AG04450 (cell line): ENCODE data around the gene HELZ2. TPM values are rescaled to one million over a fixed set of nuclear protein-coding genes. Genes with fewer than 3 reads are reported as not detected.

ENCODE experiments used
- CTCF ChIA-PET: fragments of 300-600, 350-600 bp; formaldehyde crosslinking; extraction: SDS; loops from one replicate; lab custom pipeline; 2022; ENCODE audit warnings: antibody characterized with exemption, inconsistent platforms; lab: Charles Lee
- POLR2A ChIA-PET: fragments of 350-600 bp; formaldehyde crosslinking; extraction: SDS; loops from one replicate; lab custom pipeline; 2021; ENCODE audit warnings: antibody characterized with exemption, inconsistent platforms; lab: Yijun Ruan, JAX
- DNase-seq: peaks from one replicate; pipeline ENCODE4 v3.0.0-alpha.2; 2011; ENCODE audit warnings: low read depth, low spot score
- H3K27ac ChIP-seq: one replicate; pipeline ENCODE4 v1.5.1; 2012; ENCODE audit warnings: low read depth, low read length, control low read depth
- H3K27me3 ChIP-seq: one replicate; pipeline ENCODE4 v1.6.0; 2012; ENCODE audit warnings: low read length; ENCODE audit not compliant: control insufficient read depth, insufficient read depth
- H3K4me3 ChIP-seq: 2 replicates; pipeline ENCODE4 v1.5.1; 2011; ENCODE audit warnings: mild to moderate bottlenecking, low read depth, low read length, control low read depth
- H3K9me3 ChIP-seq: 2 replicates; pipeline ENCODE4 v1.5.1; 2012; ENCODE audit warnings: low read length; ENCODE audit not compliant: control insufficient read depth, insufficient read depth
- polyA plus RNA-seq: library from polyadenylated mRNA; depleted of rRNA; stranded (reverse); fragments of >200 nt; gene quantifications from 2 replicates; pipeline ENCODE4 v1.2.3, GENCODE V29; 2011
- TF ChIP-seq, protein P1 (sequence below): IDR thresholded peaks from 2 replicates; pipeline ENCODE4 v1.5.1; 2011; ENCODE audit warnings: low read depth, low read length, control low read depth, inconsistent platforms

Gene HELZ2
- polyA plus RNA-seq, 1 experiment: 4.6 TPM

DNA sequence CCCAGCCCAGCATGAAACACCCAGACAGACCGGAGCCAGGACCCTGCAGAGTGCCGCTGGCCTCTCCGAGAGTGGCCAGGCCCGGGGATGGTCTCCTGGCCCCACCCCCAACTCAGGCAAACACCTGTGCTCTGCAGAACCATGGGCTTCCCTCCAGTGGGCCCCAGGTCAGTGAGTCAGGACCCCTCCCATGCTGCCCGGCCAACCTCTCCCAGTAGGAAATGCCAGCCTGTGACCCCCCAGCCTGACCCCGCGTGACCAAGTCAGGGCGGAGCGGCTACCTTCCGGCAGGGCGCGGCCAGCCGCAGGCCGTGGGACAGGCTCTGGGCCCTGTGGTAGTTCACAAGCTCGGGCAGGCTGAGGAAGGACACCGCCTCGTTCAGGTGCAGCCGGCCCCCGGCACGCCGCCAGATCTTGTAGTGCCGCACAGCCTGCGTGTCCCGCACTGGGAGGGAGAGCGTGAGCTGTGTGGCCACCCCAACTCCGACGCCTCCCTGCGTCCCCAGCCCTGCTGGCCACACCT is 40.1 kb downstream of the HELZ2 start:
- POLR2A ChIA-PET: interaction anchor here (1.4 kb wide), 1 partner anchor 13 kb away, joined by 5 read pairs; no protein-coding TSS in a partner anchor
- Histone ChIP-seq H3K4me3 (no peak overlapping the region), H3K27me3 (peaks cover 6% of the 10 kb centered on the region), H3K27ac (no peak overlapping the region), H3K9me3 (no peaks in the 10 kb centered on the region; the same call in 1 of the 2 replicates)
- TF ChIP-seq, protein P1, sequence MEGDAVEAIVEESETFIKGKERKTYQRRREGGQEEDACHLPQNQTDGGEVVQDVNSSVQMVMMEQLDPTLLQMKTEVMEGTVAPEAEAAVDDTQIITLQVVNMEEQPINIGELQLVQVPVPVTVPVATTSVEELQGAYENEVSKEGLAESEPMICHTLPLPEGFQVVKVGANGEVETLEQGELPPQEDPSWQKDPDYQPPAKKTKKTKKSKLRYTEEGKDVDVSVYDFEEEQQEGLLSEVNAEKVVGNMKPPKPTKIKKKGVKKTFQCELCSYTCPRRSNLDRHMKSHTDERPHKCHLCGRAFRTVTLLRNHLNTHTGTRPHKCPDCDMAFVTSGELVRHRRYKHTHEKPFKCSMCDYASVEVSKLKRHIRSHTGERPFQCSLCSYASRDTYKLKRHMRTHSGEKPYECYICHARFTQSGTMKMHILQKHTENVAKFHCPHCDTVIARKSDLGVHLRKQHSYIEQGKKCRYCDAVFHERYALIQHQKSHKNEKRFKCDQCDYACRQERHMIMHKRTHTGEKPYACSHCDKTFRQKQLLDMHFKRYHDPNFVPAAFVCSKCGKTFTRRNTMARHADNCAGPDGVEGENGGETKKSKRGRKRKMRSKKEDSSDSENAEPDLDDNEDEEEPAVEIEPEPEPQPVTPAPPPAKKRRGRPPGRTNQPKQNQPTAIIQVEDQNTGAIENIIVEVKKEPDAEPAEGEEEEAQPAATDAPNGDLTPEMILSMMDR: no peak
- CTCF ChIA-PET: no interaction called here
- DNase-seq: no peak

DNA sequence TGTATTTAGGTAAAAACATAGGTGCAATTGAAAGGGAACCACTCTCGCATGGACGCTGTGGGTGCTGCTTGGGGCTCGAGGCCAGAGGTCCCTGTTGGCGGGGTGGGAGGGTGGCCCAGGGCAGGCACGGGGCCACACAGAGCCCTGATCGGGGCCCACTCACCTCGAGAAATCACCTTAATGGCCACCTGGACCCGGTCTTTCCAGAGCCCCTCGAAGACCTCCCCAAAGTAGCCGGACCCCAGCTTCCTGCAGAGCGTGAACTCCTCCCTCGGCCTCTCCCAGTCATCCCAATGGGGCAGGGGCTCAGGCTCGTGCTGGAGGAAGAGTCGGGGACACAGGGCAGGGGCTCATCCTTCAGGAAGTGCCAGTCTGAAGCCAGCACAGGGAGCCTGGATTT is 40.7 kb downstream of the HELZ2 start:
- DNase-seq: no peak
- ChIA-PET CTCF (no interaction called here), POLR2A (interaction anchor here (0.9 kb wide), 1 partner anchor 12 kb away, joined by 6 read pairs; no protein-coding TSS in a partner anchor)
- peaks cover 6% of the 10 kb centered on the region for H3K27me3 ChIP-seq
- H3K9me3 ChIP-seq: no peaks in the 10 kb centered on the region; the same call in 1 of the 2 replicates
- TF ChIP-seq, protein P1: no peak
- no peak overlapping the region for H3K4me3 ChIP-seq
- no peak overlapping the region for H3K27ac ChIP-seq

DNA sequence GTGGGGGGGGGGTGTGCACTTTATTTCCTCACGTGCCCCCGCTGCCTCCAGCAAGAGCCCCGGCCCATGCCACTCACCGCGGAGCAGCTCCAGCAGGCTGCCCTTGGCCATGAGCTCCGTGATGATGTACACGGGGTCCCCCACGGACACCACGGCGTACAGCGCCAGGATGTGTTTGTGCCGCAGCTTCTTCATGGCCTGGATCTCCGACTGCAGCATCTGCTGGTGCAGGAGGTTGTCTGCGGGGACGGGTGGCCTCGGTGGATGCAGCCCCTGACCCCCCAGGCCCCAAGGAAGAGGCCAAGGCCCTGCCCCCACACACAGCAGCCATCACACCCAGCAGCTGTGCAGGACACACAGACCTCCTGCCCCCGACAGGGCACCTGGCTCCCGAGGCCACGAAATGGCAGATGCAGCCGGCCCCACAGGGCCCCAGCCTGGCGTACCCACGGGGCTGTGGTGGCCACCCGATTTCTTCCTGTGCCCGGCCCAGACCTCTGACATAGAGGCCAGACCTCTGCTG is 41.5 kb downstream of the HELZ2 start:
- no peak overlapping the region for H3K4me3 ChIP-seq
- H3K27me3 ChIP-seq: peaks cover 6% of the 10 kb centered on the region
- no peaks in the 10 kb centered on the region; the same call in 1 of the 2 replicates for H3K9me3 ChIP-seq
- ChIA-PET POLR2A (interaction anchor here (0.9 kb wide), 1 partner anchor 11 kb away, joined by 6 read pairs; no protein-coding TSS in a partner anchor), CTCF (no interaction called here)
- no peak for DNase-seq
- no peak overlapping the region for H3K27ac ChIP-seq
- TF ChIP-seq, protein P1: no peak

DNA sequence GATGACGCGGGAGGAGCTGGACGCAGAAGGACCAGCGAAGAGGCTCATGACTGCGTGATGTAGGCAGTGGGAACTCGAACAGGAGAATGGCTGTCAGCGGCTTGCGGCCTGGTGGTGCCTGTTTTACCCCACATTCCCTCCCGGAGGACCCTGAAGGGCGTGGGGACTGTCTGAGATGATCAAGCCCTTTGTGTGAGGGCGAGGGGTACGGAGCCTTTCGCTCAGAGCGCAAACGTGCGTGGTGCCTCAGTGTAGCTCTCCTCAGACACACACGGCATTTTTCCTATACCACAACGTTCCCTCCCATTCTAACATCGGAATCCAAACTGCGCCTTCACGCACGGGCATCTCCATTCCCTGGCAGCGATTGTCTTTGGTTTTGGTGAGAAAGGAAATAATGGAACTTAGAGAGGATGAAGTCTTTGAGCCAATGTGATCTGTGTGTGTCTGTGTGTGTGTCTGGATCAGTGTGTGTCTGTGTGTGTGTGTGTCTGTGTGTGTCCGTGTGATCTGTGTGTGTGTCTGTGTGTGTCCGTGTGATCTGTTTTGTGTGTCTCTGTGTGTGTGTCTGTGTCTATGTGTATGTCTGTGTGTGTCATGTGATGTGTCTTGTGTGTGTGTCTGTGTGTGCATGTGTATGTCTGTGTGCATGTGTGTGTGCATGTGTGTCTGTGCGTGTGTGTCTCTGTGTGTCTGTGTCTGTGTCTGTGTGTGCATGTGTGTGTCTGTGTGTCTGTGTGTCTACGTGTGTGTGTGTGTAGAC is 42.2 kb downstream of the HELZ2 start:
- CTCF ChIA-PET: no interaction called here

More for the DNA sequence above, 42.2 kb downstream of the HELZ2 start:
- DNase-seq: no peak
- H3K27me3 ChIP-seq: peaks cover 6% of the 10 kb centered on the region
- H3K4me3 ChIP-seq: no peak overlapping the region
- no peaks in the 10 kb centered on the region; the same call in 1 of the 2 replicates for H3K9me3 ChIP-seq
- POLR2A ChIA-PET: interaction anchor here (3.1 kb wide), 1 partner anchor 11 kb away, joined by 18 read pairs; the partner anchor contains the start of gene PPDPF
- TF ChIP-seq, protein P1: no peak
- no peak overlapping the region for H3K27ac ChIP-seq
